ENCODE results near the gene CPA3.

CPA3 gene

GRCh38 chr3:148861277-148861869 lies 3.7 kb upstream of the CPA3 start:
- no peak for DNase-seq

GRCh38 chr3:148863297-148863696 lies 1.8 kb upstream of the CPA3 start:
- no peak for DNase-seq

GRCh38 chr3:148863814-148864213 lies 1.3 kb upstream of the CPA3 start:
- no peak for DNase-seq

DNA sequence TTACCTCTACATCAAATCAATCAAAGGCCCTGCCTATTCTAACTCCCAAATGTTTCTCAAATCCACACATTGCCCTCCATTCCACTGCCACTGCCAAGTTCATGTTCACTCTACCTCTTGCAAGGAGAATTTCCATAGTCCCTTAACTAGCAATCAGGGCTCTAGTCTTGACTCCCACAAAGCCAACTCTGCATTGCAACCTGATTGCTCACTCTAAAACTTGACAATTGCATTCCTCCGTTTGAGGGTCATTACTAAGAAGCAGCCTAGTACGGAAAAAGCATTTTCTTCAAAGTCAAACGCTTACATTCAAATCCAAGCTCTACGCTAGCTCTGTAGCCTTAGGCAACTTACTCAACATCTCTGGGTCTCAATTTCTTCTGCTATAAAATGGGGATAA lies 1.2 kb downstream of the CPA3 start:
- no peak for DNase-seq

- DNase-seq: no peak
Measured at GRCh38 chr3:148873270-148873927, 8.3 kb downstream of the CPA3 start.

DNA sequence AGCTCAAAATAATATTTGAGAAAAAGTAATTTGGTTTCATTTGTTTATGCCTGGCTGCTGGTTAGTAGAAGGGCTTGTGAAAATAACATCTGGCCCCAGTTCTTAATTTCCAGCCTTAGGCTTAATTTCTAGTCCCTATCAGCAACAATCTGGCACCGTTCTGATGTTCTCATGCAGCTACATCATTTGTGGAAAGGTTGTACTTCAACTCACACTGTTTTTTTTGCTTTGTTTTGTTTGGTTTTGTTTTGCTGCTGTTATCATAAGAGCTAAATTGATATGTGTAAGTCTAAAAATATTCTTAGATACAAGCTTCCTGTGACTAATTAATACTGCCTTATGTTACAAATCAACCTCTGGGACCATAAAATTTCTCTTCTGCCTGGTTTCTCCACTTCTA lies 8.9 kb downstream of the CPA3 start:
- no peak for DNase-seq

GRCh38 chr3:148878095-148878494 lies 13.0 kb downstream of the CPA3 start:
- no peak for DNase-seq

DNA sequence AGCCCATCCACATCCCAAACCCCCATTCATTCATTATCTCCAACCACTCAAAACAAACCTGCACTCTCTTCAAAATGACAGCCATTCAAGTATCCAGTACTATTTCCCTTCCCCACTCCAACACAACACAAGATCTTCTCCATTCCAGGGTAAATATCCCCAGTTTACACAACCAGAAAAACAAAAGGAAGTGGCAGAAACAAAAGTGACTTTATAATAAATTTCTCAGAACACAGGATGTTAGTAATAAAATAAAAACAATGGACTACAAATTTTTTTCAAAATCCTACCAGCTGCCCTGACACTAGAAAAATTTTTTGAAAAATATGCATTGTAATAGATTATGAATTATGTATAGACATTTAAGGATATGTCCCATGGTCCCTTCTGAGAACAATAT lies 14.2 kb downstream of the CPA3 start:
- no peak for DNase-seq

DNA sequence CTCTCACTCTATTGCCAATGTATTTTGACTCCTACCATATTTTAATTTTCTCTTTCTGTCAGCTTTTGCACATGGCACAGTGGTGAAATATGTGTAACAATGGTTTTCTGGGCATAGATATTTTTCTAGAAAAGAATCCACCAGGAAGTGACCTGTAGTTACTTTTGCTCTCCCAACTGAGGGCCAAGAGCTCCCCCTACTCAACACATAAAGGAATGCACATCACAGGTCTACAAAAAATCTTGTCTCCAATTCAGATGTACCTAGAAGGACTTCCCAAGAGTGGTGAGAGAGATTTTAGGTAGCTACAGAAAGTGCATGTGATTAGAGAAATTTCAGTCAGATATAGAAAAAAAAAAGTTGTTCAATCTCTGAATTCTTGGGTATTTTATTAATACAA lies 15.6 kb downstream of the CPA3 start:
- DNase-seq: no peak

DNA sequence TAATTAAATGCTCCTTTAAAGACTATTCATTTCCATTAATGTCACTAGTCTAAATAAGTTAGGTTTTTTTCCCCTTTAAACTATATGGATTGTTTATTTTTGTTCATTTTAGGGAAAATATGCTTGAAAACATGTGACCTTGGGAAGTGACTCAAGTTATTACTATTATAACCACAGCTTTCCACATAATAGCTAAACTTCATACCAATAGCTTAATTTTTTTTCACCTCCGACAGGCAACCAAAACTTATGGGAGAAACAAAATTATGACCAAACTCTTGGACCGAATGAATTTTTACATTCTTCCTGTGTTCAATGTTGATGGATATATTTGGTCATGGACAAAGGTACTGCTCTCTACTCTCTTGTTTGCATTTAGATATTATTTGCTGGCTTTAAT lies 16.2 kb downstream of the CPA3 start:
- DNase-seq: no peak

GRCh38 chr3:148882288-148882687 lies 17.2 kb downstream of the CPA3 start:
- DNase-seq: no peak

- DNase-seq: no peak
Measured at GRCh38 chr3:148883163-148883562, 18.1 kb downstream of the CPA3 start.

GRCh38 chr3:148884261-148884660 lies 19.2 kb downstream of the CPA3 start:
- no peak for DNase-seq

- no peak for DNase-seq
Measured at GRCh38 chr3:148889828-148890227, 24.7 kb downstream of the CPA3 start.

DNA sequence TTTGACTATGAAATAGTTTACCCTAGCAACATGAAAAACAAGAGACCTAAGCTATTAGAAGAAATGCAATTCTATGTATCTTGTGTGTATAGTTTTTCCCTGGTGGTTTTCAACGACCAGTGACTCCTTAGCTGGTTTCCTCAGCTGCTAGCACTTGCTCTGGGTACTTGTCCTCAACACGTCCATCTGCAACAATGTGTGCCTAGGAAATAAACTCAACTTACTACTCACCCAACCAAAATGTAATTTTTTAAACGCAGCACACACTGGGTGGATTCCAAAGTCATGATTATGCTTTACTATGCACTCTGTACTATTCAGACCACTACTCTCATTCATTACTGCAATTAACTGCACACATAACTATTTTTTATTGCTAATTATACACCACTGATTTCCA lies 31.0 kb downstream of the CPA3 start:
- no peak for DNase-seq

- DNase-seq: no peak
Measured at GRCh38 chr3:148901987-148902791, 37.1 kb downstream of the CPA3 start.

- no peak for DNase-seq
Measured at GRCh38 chr3:148903022-148903442, 37.9 kb downstream of the CPA3 start.

DNA sequence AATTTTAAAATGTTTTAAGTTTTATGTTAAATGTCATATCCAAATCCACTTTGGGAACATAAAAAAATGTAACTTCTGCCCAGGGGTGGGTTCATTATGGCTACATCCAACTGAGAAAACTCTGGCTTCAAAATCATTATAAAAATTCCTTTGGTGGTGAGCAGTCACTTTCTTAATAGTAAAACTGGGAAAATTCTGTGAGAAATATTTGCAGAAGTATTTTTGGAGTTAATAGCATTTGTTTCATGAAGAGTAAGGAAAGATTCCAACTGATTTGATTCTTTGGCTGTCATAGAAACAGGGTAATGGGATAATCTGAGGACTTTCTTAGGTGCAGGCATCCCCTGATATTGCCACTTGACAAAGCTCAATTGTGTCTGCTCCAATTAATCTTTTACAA lies 38.8 kb downstream of the CPA3 start:
- no peak for DNase-seq

DNA sequence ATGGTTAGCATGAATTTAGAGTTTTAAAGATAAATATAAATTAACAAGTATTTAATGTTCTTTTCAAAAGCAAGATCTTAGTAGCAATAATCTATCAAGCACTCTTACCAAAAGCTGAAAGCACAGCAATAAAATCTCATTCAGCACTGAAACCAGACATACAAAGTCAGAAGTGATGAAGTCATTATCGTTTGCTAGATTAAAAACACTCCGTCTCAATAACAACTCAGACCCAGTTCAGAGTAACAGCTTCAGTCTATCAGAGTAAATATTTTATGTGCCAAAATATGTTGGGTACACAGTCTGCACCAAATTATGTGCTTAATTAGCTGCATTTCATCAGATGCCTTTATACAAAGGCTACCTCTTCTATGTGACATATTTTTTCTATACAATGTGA lies 41.6 kb downstream of the CPA3 start:
- no peak for DNase-seq

DNA sequence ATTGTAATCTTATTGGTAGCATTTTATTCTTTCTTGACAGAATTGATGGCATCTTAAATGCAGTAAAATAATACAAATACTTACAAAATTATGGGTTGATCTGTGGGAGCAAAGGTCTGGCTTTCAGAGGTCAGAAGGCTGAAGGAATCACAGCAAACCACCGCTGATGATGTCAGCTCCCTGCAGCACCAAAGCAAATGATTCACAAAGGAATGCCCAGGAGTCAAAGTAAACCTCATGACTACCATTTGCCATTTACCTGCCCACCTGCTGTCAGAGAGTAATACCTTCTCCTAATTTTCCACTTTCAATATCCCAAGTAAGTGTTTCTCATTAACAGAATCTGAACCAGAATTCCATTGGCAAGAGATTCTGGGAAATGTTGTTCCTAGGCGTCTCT lies 46.1 kb downstream of the CPA3 start:
- DNase-seq: no peak

GRCh38 chr3:148911592-148911991 lies 46.5 kb downstream of the CPA3 start:
- no peak for DNase-seq

GRCh38 chr3:148914936-148915690 lies 50.0 kb downstream of the CPA3 start:
- no peak for DNase-seq

DNA sequence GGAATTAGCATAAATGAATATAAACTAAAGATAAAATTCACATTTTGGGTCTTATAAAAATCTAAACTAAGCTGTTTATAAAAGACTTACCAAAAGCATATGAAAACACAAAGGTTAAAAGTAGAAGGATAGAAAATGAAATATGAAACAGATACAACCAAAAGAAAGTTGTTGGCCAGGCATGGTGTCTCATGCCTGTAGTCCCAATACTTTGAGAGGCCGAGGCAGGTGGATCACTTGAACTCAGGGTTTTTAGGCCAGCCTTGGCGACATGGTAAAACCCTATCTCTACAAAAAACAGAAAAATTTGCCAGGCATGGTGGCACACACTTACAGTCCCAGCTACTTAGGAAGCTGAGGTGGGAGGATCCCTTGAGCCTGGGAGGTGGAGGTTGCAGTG lies 51.0 kb downstream of the CPA3 start:
- DNase-seq: no peak

DNA sequence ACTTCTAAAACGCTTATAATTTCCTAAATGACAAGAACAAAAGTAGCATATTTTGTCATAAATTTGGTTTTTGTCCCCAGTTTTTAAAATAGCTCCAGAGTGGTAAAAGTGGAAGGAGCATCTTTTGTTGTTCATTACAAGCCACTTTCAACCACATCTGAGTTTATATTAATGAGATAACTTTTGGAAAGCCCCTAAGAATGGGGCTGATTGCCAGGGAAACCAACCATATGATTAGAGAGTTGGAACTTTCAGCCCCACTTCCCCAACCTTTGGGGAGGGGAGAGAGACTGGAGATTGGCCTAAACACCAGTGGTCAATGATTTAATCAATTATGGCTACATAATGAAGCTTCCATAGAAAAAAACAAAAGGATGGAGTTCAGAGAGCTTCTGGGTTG lies 57.4 kb downstream of the CPA3 start:
- DNase-seq: no peak
